ENCODE data around the gene SERBP1.

GRCh38 chr1:67451815-67452214 is 21.6 kb upstream of the SERBP1 start:
- TF ChIP-seq CTCF (IDR thresholded peaks at IDR 0.05) (no peak), POLR2A (IDR thresholded peaks at IDR 0.05) (no peak), EP300 (IDR thresholded peaks at IDR 0.05) (no peak)
